Measurements from ENCODE around the gene ARIH2.

Gene ARIH2

GRCh38 chr3:48952510-48953118, 34.0 kb downstream of the ARIH2 start:
- no peak overlapping the region for H3K4me3 ChIP-seq (replicated peaks; ENCODE audit: low read depth, low read length)
- peak; percentile 25 for TF ChIP-seq CTCF (IDR thresholded peaks at IDR 0.05; ENCODE audit: low read depth, low read length, missing control alignments)
- DNase-seq (ENCODE audit: extremely low read depth, low read depth): no peak

- no peak overlapping the region for H3K4me3 ChIP-seq (replicated peaks; ENCODE audit: low read depth, low read length)
- TF ChIP-seq CTCF (IDR thresholded peaks at IDR 0.05; ENCODE audit: low read depth, low read length, missing control alignments): no peak
- DNase-seq (ENCODE audit: extremely low read depth, low read depth): no peak
Observed at GRCh38 chr3:48957006-48957705, 38.5 kb downstream of the ARIH2 start.

GRCh38 chr3:48960841-48961413, 42.3 kb downstream of the ARIH2 start:
- no peak for TF ChIP-seq CTCF (IDR thresholded peaks at IDR 0.05; ENCODE audit: low read depth, low read length, missing control alignments)
- H3K4me3 ChIP-seq (replicated peaks; ENCODE audit: low read depth, low read length): no peak overlapping the region
- DNase-seq (ENCODE audit: extremely low read depth, low read depth): no peak

- DNase-seq (ENCODE audit: extremely low read depth, low read depth): no peak
- no peak overlapping the region for H3K4me3 ChIP-seq (replicated peaks; ENCODE audit: low read depth, low read length)
- TF ChIP-seq CTCF (IDR thresholded peaks at IDR 0.05; ENCODE audit: low read depth, low read length, missing control alignments): no peak
Observed at GRCh38 chr3:48962340-48962739, 43.7 kb downstream of the ARIH2 start.

GRCh38 chr3:48962939-48963338, 44.3 kb downstream of the ARIH2 start:
- TF ChIP-seq CTCF (IDR thresholded peaks at IDR 0.05; ENCODE audit: low read depth, low read length, missing control alignments): no peak
- no peak overlapping the region for H3K4me3 ChIP-seq (replicated peaks; ENCODE audit: low read depth, low read length)
- no peak for DNase-seq (ENCODE audit: extremely low read depth, low read depth)

GRCh38 chr3:48963591-48963990, 44.9 kb downstream of the ARIH2 start:
- no peak for TF ChIP-seq CTCF (IDR thresholded peaks at IDR 0.05; ENCODE audit: low read depth, low read length, missing control alignments)
- no peak overlapping the region for H3K4me3 ChIP-seq (replicated peaks; ENCODE audit: low read depth, low read length)
- no peak for DNase-seq (ENCODE audit: extremely low read depth, low read depth)

Measured in HFF-Myc (cell line).